Activated naive CD8-positive, alpha-beta T cell treated with anti-CD3 and anti-CD28 coated beads, Interleukin-2, amount 50 U/mL, for 16 hours (primary cell): ENCODE data around the gene PLCZ1.
"Not testable (repeated sequence)": the region's sequence is repeated elsewhere in the genome, so short reads cannot be mapped to it uniquely, and the experiment has no call there.

Experiments used
- DNase-seq: peaks from one replicate; pipeline ENCODE4 v3.0.0-alpha.2; 2020; ENCODE audit warnings: low read depth, low spot score

The PLCZ1 gene

GRCh38 chr12:18737819-18738218, at the start of gene PLCZ1, which contains the start of gene CAPZA3:
Gene PLCZ1, minus strand, starts transcription at chr12:18738012. Its CDS starts 641 bp downstream, at chr12:18737371.
Gene CAPZA3, plus strand, starts transcription at chr12:18738119. Its CDS starts 150 bp downstream, at chr12:18738269.
- no peak for DNase-seq

- not testable (repeated sequence) for DNase-seq
Measured at GRCh38 chr12:18785465-18785864, 47.7 kb upstream of the PLCZ1 start.

- DNase-seq = no peak
Measured at GRCh38 chr12:18782827-18783226, 45.0 kb upstream of the PLCZ1 start.

GRCh38 chr12:18766479-18766878, 28.7 kb upstream of the PLCZ1 start:
- DNase-seq = not testable (repeated sequence)

GRCh38 chr12:18755341-18755740, 17.5 kb upstream of the PLCZ1 start:
- no peak for DNase-seq

- DNase-seq = no peak
Measured at GRCh38 chr12:18754124-18754707, 16.4 kb upstream of the PLCZ1 start.

- DNase-seq = no peak
Measured at GRCh38 chr12:18753481-18754123, 15.8 kb upstream of the PLCZ1 start.

- no peak for DNase-seq
Measured at GRCh38 chr12:18752947-18753346, 15.1 kb upstream of the PLCZ1 start.

- no peak for DNase-seq
Measured at GRCh38 chr12:18752280-18752920, 14.6 kb upstream of the PLCZ1 start.

- no peak for DNase-seq
Measured at GRCh38 chr12:18751866-18752265, 14.1 kb upstream of the PLCZ1 start.

- DNase-seq = no peak
Measured at GRCh38 chr12:18750085-18750484, 12.3 kb upstream of the PLCZ1 start.

GRCh38 chr12:18749386-18749957, 11.7 kb upstream of the PLCZ1 start:
- DNase-seq = no peak

- DNase-seq = no peak
Measured at GRCh38 chr12:18747895-18748294, 10.1 kb upstream of the PLCZ1 start.

- no peak for DNase-seq
Measured at GRCh38 chr12:18731156-18731555, 6.7 kb downstream of the PLCZ1 start.

- no peak for DNase-seq
Measured at GRCh38 chr12:18723752-18724151, 14.1 kb downstream of the PLCZ1 start.

- DNase-seq = no peak
Measured at GRCh38 chr12:18721452-18721851, 16.4 kb downstream of the PLCZ1 start.

GRCh38 chr12:18720690-18721089, 17.1 kb downstream of the PLCZ1 start:
- DNase-seq = no peak

- DNase-seq = no peak
Measured at GRCh38 chr12:18719922-18720510, 17.8 kb downstream of the PLCZ1 start.

GRCh38 chr12:18718462-18718861, 19.4 kb downstream of the PLCZ1 start:
- DNase-seq = no peak

- DNase-seq = no peak
Measured at GRCh38 chr12:18716236-18716635, 21.6 kb downstream of the PLCZ1 start.

- no peak for DNase-seq
Measured at GRCh38 chr12:18706798-18707197, 31.0 kb downstream of the PLCZ1 start.

GRCh38 chr12:18703911-18704310, 33.9 kb downstream of the PLCZ1 start:
- no peak for DNase-seq
